Stimulated activated naive CD8-positive, alpha-beta T cell treated with anti-CD3 and anti-CD28 coated beads, Interleukin-15, Interleukin-2, amounts not matched to agents 100 ng/mL and 50 ng/mL, for 24 hours (primary cell): ENCODE data around the gene TMCC2.

Experiments
- H3K27ac Mint-ChIP-seq: one replicate; pipeline ENCODE4 v1.8.0; 2021; ENCODE audit warnings: mild to moderate bottlenecking, mixed read lengths
- H3K27me3 Mint-ChIP-seq: one replicate; pipeline ENCODE4 v1.8.0; 2021; ENCODE audit warnings: mixed read lengths
- H3K36me3 Mint-ChIP-seq: one replicate; pipeline ENCODE4 v1.8.0; 2021; ENCODE audit warnings: low read depth, mixed read lengths
- H3K4me1 Mint-ChIP-seq: one replicate; pipeline ENCODE4 v1.8.0; 2021; ENCODE audit warnings: low read depth, mixed read lengths
- H3K4me3 Mint-ChIP-seq: one replicate; pipeline ENCODE4 v1.8.0; 2021; ENCODE audit warnings: mild to moderate bottlenecking, mixed read lengths
- H3K9me3 Mint-ChIP-seq: one replicate; pipeline ENCODE4 v1.8.0; 2021; ENCODE audit warnings: mixed read lengths

TMCC2 gene

GRCh38 chr1:205204552-205204951 is 23.2 kb upstream of the TMCC2 start:
- H3K4me1 Mint-ChIP-seq, result peaks cover 82% of the 10 kb centered on the region
- peaks cover 26% of the 10 kb centered on the region for H3K36me3 Mint-ChIP-seq
- peak overlapping the region; percentile 95 for H3K27ac Mint-ChIP-seq
- H3K9me3 Mint-ChIP-seq, result no peaks in the 10 kb centered on the region
- peak overlapping the region; percentile 40 for H3K4me3 Mint-ChIP-seq
- no peaks in the 10 kb centered on the region for H3K27me3 Mint-ChIP-seq

DNA sequence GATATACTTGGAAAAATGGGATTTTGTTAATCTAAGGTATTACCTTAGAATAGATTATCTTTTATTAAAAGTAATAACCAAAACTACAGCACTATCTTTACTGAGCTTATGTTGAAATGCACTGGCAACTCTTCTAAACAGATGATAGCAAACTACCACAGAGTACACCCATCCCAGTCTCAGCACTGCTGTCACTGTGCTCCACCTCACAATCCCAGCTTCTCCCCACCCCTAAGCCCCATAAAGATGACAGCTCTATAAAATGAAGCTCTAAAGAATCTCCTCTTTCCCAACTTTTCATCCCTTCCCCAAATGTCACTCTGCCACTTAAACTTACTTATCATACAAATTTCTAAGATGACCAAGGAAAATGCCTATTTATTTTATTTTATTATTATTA is 22.7 kb upstream of the TMCC2 start:
- peak overlapping the region; percentile 17 for H3K4me3 Mint-ChIP-seq
- H3K27me3 Mint-ChIP-seq, result no peaks in the 10 kb centered on the region
- no peaks in the 10 kb centered on the region for H3K9me3 Mint-ChIP-seq
- H3K36me3 Mint-ChIP-seq, result peaks cover 22% of the 10 kb centered on the region
- H3K27ac Mint-ChIP-seq, result peak overlapping the region; percentile 79
- H3K4me1 Mint-ChIP-seq, result peaks cover 82% of the 10 kb centered on the region

GRCh38 chr1:205208811-205209210 is 18.9 kb upstream of the TMCC2 start:
- no peak overlapping the region for H3K27ac Mint-ChIP-seq
- H3K36me3 Mint-ChIP-seq, result peaks cover 12% of the 10 kb centered on the region

GRCh38 chr1:205210756-205211168 is 17.0 kb upstream of the TMCC2 start:
- peaks cover 60% of the 10 kb centered on the region for H3K4me1 Mint-ChIP-seq
- H3K9me3 Mint-ChIP-seq, result no peaks in the 10 kb centered on the region
- H3K36me3 Mint-ChIP-seq, result peaks cover 12% of the 10 kb centered on the region
- H3K27me3 Mint-ChIP-seq, result no peaks in the 10 kb centered on the region
- peak overlapping the region; percentile 95 for H3K27ac Mint-ChIP-seq
- peak overlapping the region; percentile 91 for H3K4me3 Mint-ChIP-seq

More at GRCh38 chr1:205208811-205209210, 18.9 kb upstream of the TMCC2 start:
- Mint-ChIP-seq H3K9me3 (no peaks in the 10 kb centered on the region), H3K4me1 (peaks cover 68% of the 10 kb centered on the region), H3K27me3 (no peaks in the 10 kb centered on the region), H3K4me3 (peak overlapping the region; percentile 75)

DNA sequence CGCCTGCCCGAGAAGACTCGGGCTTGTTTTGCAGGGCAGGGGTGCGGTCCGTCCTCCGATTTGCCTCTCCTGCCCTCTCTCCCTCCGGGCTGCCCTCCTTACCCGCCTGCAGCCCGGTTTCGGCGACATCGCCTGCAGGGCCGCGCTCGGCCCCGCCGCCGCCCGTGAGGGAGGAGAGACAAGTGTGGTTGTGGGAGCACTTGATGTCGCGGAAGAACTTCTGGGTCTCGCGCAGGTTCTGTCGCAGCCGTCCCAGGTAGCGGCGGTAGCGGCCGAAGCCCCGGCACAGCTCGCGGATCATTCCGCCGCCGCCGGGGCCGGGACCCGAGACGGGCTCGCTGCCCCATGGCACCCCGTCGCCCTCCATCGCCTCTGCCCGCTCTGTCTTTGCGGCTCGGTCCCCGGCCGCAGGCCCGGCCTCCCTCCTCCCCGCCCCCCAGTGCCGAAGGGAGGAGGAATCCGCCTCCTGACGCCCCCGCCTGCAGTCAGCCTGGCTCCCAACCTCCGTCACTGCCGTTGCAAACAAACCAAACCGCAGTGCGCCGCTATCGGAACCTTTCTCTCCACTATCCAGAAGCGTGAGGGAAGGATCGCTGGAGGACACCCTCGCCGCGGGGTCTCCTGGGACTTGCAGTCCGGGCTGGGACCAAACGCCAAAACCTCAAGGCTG is 16.4 kb upstream of the TMCC2 start, which contains the start of gene DSTYK:
DSTYK (minus strand) TSS at position 534 of the 670 bp plus-strand sequence; CDS start at position 367, 167 bp downstream.
- Mint-ChIP-seq H3K27ac (peak within 1 kb of the TSS; percentile 95), H3K36me3 (peaks cover 12% of the 10 kb centered on the region), H3K9me3 (no peaks in the 10 kb centered on the region), H3K4me1 (peaks cover 57% of the 10 kb centered on the region), H3K4me3 (peak within 1 kb of the TSS; percentile 91), H3K27me3 (no peaks in the 10 kb centered on the region)

GRCh38 chr1:205211839-205212536 is 15.8 kb upstream of the TMCC2 start:
- peaks cover 1% of the 10 kb centered on the region for H3K27me3 Mint-ChIP-seq
- peak overlapping the region; percentile 91 for H3K4me3 Mint-ChIP-seq
- no peaks in the 10 kb centered on the region for H3K9me3 Mint-ChIP-seq

GRCh38 chr1:205214756-205215155 is 13.0 kb upstream of the TMCC2 start:
- peak overlapping the region; percentile 38 for H3K27ac Mint-ChIP-seq
- H3K36me3 Mint-ChIP-seq, result no peaks in the 10 kb centered on the region
- H3K4me3 Mint-ChIP-seq, result peak overlapping the region; percentile 8
- peaks cover 3% of the 10 kb centered on the region for H3K27me3 Mint-ChIP-seq
- H3K9me3 Mint-ChIP-seq, result no peaks in the 10 kb centered on the region
- H3K4me1 Mint-ChIP-seq, result peaks cover 36% of the 10 kb centered on the region

More at GRCh38 chr1:205211839-205212536, 15.8 kb upstream of the TMCC2 start:
- peaks cover 52% of the 10 kb centered on the region for H3K4me1 Mint-ChIP-seq
- peak overlapping the region; percentile 95 for H3K27ac Mint-ChIP-seq
- H3K36me3 Mint-ChIP-seq, result peaks cover 9% of the 10 kb centered on the region

DNA sequence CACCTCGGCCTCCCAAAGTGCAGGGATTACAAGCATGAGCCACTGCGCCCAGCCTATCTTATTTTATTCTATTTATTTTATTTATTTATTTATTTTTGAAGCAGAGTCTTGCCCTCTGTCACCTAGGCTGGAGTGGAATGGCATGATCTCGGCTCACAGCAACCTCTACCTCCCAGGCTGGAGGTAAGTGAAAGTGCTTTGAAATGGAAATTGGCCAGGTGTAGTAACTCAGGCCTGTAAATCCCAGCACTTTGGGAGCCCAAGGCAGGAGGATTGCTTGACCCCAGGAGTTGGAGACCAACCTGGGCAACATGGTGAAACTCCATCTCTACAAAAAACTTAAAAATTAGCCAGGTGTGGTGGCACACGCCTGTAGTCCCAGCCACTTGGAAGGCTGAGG is 11.2 kb upstream of the TMCC2 start:
- peaks cover 24% of the 10 kb centered on the region for H3K4me1 Mint-ChIP-seq
- no peak overlapping the region for H3K27ac Mint-ChIP-seq
- H3K4me3 Mint-ChIP-seq, result no peak overlapping the region
- no peaks in the 10 kb centered on the region for H3K36me3 Mint-ChIP-seq
- peaks cover 8% of the 10 kb centered on the region for H3K27me3 Mint-ChIP-seq
- H3K9me3 Mint-ChIP-seq, result no peaks in the 10 kb centered on the region

DNA sequence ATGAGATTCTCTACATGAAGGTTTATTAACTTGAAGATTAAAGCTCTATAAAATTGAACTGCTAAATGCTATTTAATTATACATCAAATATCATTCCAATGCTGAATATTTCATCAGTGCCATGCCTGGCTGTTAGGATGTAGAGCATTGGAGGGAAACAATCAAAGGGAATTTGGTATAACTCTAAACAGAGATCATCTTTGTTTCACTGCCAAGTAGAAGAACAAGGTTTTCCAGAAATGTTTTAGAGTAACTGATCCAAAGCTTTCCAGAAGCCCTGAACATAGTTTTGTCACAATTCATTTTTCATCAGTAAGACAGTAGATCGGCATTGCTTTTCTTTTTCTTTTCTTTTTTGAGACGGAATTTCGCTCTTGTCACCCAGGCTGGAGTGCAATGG is 10.3 kb upstream of the TMCC2 start:
- no peaks in the 10 kb centered on the region for H3K9me3 Mint-ChIP-seq
- no peak overlapping the region for H3K27ac Mint-ChIP-seq
- peaks cover 11% of the 10 kb centered on the region for H3K27me3 Mint-ChIP-seq
- H3K4me1 Mint-ChIP-seq, result peaks cover 15% of the 10 kb centered on the region
- no peak overlapping the region for H3K4me3 Mint-ChIP-seq
- no peaks in the 10 kb centered on the region for H3K36me3 Mint-ChIP-seq

DNA sequence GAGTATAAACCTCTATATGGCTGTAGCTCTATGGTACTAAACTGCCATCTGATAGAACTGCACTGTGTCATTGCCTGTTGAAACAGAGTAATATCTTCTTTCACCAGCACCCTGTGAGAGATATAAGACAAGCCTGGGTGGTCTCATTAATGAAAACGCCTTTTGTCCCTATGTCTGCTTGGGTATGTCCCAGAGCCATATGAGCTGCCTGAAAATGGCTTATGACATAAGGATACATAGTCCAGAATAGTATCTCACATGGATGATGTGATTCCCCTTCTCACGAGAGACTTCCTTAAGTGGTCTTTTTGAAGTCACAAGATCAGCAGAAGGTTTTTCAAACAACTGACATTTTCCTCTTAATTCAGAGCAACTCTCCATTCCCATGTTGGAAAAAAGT is 7.3 kb upstream of the TMCC2 start:
- Mint-ChIP-seq H3K27ac (no peak overlapping the region), H3K27me3 (peaks cover 24% of the 10 kb centered on the region), H3K4me1 (peaks cover 2% of the 10 kb centered on the region), H3K4me3 (no peak overlapping the region), H3K36me3 (no peaks in the 10 kb centered on the region), H3K9me3 (no peaks in the 10 kb centered on the region)

DNA sequence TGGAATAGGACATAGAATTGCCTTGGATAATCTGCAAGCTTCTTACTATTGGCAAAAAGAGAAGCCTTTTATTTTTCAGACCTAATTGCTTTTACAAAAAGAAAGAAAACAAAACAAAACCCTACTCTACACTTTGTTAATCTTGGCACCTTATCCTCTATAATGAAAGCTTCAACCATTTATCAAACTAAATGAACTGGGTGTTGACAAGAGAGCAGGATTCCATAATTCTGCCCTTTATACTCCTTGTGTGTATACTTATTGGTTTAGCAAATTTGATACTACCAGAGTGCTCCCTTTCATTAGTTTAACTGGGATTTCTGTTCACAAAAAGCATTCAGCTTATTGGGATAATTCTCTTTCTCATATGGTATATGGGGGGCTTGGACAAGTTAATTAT is 3.0 kb upstream of the TMCC2 start:
- H3K27ac Mint-ChIP-seq, result no peak overlapping the region
- no peaks in the 10 kb centered on the region for H3K36me3 Mint-ChIP-seq
- no peaks in the 10 kb centered on the region for H3K9me3 Mint-ChIP-seq
- H3K4me1 Mint-ChIP-seq, result peaks cover 20% of the 10 kb centered on the region
- peaks cover 34% of the 10 kb centered on the region for H3K27me3 Mint-ChIP-seq
- no peak overlapping the region for H3K4me3 Mint-ChIP-seq

DNA sequence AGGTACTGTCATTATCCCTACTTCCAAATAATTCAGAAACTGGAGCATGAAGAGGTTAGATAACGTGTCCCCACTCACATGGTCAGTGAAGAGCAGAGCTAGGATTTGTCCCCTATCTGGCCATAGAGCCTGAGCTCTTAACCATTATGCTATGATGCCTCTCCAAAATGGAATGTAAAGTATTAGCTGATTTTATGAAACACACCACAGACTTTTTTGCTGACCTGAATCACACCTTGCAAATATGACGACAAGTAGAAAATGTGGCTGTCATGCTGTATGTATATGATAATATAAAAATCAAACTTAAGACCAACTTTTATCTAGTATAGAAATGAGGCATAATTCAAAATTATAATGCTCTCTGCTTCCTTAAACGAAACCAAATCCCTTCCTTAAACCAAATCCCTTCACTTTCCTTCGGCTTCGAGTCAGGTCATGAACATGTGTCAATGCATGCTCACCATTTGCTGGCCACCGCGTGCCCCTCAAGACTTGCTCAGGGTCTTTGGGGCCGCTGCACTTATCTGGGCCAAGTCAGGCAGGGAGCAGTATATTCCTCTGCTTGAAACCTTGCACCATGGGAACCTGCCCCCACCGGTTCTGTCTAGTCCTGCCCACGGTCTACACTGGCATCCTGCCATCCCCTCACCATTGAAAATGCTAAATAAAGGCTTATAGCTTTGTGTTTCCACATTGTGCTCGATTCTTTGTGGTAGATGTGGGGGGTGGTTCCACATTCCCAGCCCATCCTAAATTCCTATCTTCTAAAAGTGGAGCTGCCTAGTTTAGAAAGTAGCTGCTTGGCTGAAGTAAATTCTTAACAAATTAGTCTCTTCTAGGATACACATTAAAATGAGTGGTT is 1.6 kb upstream of the TMCC2 start:
- H3K4me3 Mint-ChIP-seq, result no peak overlapping the region
- peaks cover 34% of the 10 kb centered on the region for H3K4me1 Mint-ChIP-seq
- H3K27ac Mint-ChIP-seq, result no peak overlapping the region
- H3K27me3 Mint-ChIP-seq, result peaks cover 34% of the 10 kb centered on the region
- H3K9me3 Mint-ChIP-seq, result no peaks in the 10 kb centered on the region
- no peaks in the 10 kb centered on the region for H3K36me3 Mint-ChIP-seq

- H3K27ac Mint-ChIP-seq, result no peak overlapping the region
- H3K36me3 Mint-ChIP-seq, result no peaks in the 10 kb centered on the region
- H3K4me1 Mint-ChIP-seq, result peaks cover 41% of the 10 kb centered on the region
- peaks cover 29% of the 10 kb centered on the region for H3K27me3 Mint-ChIP-seq
- no peaks in the 10 kb centered on the region for H3K9me3 Mint-ChIP-seq
- H3K4me3 Mint-ChIP-seq, result peak overlapping the region; percentile 75
Measured at GRCh38 chr1:205226868-205227583, 720 bp upstream of the TMCC2 start.

DNA sequence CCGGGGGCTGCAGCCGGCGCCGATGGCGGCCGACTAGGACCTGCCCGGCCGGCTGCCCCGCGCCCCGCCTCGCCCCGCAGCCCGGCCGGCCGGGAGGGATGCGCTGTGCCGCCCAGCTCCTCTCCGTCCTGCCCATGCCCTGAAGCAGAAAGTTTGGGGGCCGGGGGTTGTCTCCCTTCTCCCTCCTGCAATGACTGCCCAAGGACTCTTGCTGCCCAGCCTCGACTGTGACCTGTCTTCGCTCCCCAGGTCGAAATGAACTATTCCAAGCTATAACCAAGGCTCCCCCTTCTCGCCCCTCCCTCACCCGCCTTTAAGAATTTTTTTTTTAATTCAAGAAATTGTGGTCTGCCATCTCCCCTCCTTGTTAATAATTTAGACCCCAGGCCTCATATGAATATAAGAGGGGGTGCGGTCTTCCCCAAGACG is 361 bp downstream of the TMCC2 start:
- Mint-ChIP-seq H3K27ac (peak overlapping the region; percentile 80), H3K4me1 (peaks cover 52% of the 10 kb centered on the region), H3K9me3 (no peaks in the 10 kb centered on the region), H3K36me3 (peaks cover 3% of the 10 kb centered on the region), H3K27me3 (peaks cover 26% of the 10 kb centered on the region), H3K4me3 (peak overlapping the region; percentile 93)
